SK-N-SH treated with all-trans-retinoic acid at 6 μM for 48 hours (cell line): ENCODE results near the gene ZSCAN25.
A peak's percentile ranks its signal among the peaks of the same experiment; 100 is the strongest.

Source experiments
- ATAC-seq: fragments of 200-7000 bp; cut with Tn5 transposase; 3 replicates; pipeline ENCODE4 v1.9.1; 2020; ENCODE audit warnings: mild to moderate bottlenecking, moderate library complexity
- BACH2 ChIP-seq: fragments of 250-450 bp; sonication (Bioruptor Pico); IDR thresholded peaks from 2 replicates; pipeline ENCODE4 v1.9.0; 2021; ENCODE audit warnings: mild to moderate bottlenecking, borderline replicate concordance
- CSDC2 ChIP-seq: fragments of 250-450 bp; sonication (Bioruptor Pico); IDR thresholded peaks from 2 replicates; pipeline ENCODE4 v1.5.0; 2020; ENCODE audit warnings: mild to moderate bottlenecking, moderate library complexity
- GLIS3 ChIP-seq: fragments of 250-450 bp; sonication (Bioruptor Pico); IDR thresholded peaks from 2 replicates; pipeline ENCODE4 v1.5.0; 2020; ENCODE audit warnings: mild to moderate bottlenecking, moderate library complexity
- ISL1 ChIP-seq: fragments of 250-450 bp; sonication (Bioruptor Pico); IDR thresholded peaks from 2 replicates; pipeline ENCODE4 v2.1.2; 2022; ENCODE audit warnings: mild to moderate bottlenecking, moderate library complexity
- OSR1 ChIP-seq: fragments of 250-450 bp; sonication (Bioruptor Pico); IDR thresholded peaks from 2 replicates; pipeline ENCODE4 v1.8.0; 2022; ENCODE audit warnings: moderate library complexity, mild to moderate bottlenecking, inconsistent platforms
- PPARA ChIP-seq: fragments of 250-450 bp; sonication (Bioruptor Pico); IDR thresholded peaks from 2 replicates; pipeline ENCODE4 v1.5.0; 2020; ENCODE audit warnings: mild to moderate bottlenecking, borderline replicate concordance
- RARB ChIP-seq: fragments of 250-450 bp; sonication (Bioruptor Pico); IDR thresholded peaks from 2 replicates; pipeline ENCODE4 v1.8.0; 2021; ENCODE audit warnings: mild to moderate bottlenecking, moderate library complexity
- SNAI2 ChIP-seq: fragments of 250-450 bp; sonication (Bioruptor Pico); IDR thresholded peaks from 2 replicates; pipeline ENCODE4 v1.5.0; 2020; ENCODE audit warnings: mild to moderate bottlenecking, moderate library complexity
- TOX ChIP-seq: fragments of 250-450 bp; sonication (Bioruptor Pico); IDR thresholded peaks from 2 replicates; pipeline ENCODE4 v1.8.0; 2021; ENCODE audit warnings: mild to moderate bottlenecking, moderate library complexity, borderline replicate concordance
- ZFP3 ChIP-seq: fragments of 250-450 bp; sonication (Bioruptor Pico); IDR thresholded peaks from 2 replicates; pipeline ENCODE4 v1.5.0; 2020; ENCODE audit warnings: mild to moderate bottlenecking, moderate library complexity
- ZFP30 ChIP-seq: fragments of 450-650 bp; formaldehyde crosslinking; IDR thresholded peaks from 2 replicates; pipeline ENCODE4 v1.5.0; 2022; ENCODE audit warnings: mild to moderate bottlenecking, moderate library complexity
- ZNF565 ChIP-seq: fragments of 450-650 bp; formaldehyde crosslinking; conservative IDR thresholded peaks from 2 replicates; pipeline ENCODE4 v1.5.0; 2020; ENCODE audit warnings: low read depth, mild to moderate bottlenecking, moderate library complexity
- ZNF70 ChIP-seq: fragments of 450-650 bp; formaldehyde crosslinking; IDR thresholded peaks from 2 replicates; pipeline ENCODE4 v1.5.0; 2020; ENCODE audit warnings: mild to moderate bottlenecking, moderate library complexity
- ZNF8 ChIP-seq: fragments of 450-650 bp; formaldehyde crosslinking; IDR thresholded peaks from 2 replicates; pipeline ENCODE4 v1.5.0; 2020; ENCODE audit warnings: mild to moderate bottlenecking, moderate library complexity
- TF ChIP-seq, protein P1 (sequence below): fragments of 250-450 bp; sonication (Bioruptor Pico); IDR thresholded peaks from 2 replicates; pipeline ENCODE4 v1.5.1; 2021; ENCODE audit warnings: mild to moderate bottlenecking, moderate library complexity
- TF ChIP-seq, protein P2 (sequence below): fragments of 250-450 bp; sonication (Bioruptor Pico); IDR thresholded peaks from 2 replicates; pipeline ENCODE4 v1.5.1; 2020; ENCODE audit warnings: low read depth, mild to moderate bottlenecking, moderate library complexity
- TF ChIP-seq, protein P3 (sequence below): fragments of 250-450 bp; sonication (Bioruptor Pico); IDR thresholded peaks from 2 replicates; pipeline ENCODE4 v1.8.0; 2020; ENCODE audit warnings: mild to moderate bottlenecking, moderate library complexity, borderline replicate concordance
- TF ChIP-seq, protein P4 (sequence below): fragments of 250-450 bp; sonication (Bioruptor Pico); IDR thresholded peaks from 2 replicates; pipeline ENCODE4 v1.5.0; 2020; ENCODE audit warnings: mild to moderate bottlenecking, moderate library complexity

The ZSCAN25 gene

DNA sequence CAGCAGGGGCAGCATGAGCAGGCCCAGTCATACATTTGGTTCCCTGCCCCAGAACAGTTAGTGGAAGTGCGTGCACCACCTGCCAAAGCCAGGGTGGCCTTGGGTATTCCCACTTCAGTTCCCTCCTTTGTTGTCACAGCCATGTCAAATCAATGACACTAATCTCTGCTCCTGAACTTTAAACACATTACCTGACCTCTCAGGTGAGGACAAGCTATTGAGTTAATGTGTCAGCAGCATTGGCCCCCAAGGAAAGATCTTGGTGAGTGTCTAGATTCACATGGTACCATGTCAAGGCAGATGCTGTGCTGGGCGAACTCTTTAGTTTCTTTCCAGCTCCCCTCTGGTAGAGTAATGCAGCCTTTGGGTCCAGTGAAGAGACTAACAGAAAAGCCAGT, 60.9 kb downstream of the ZSCAN25 start:
- TF ChIP-seq ZNF565 (CRISPR knock-in tag) (no peak), PPARA (CRISPR knock-in tag) (no peak)
- TF ChIP-seq, all 23 proteins: peak for 0
- no peak for ATAC-seq

DNA sequence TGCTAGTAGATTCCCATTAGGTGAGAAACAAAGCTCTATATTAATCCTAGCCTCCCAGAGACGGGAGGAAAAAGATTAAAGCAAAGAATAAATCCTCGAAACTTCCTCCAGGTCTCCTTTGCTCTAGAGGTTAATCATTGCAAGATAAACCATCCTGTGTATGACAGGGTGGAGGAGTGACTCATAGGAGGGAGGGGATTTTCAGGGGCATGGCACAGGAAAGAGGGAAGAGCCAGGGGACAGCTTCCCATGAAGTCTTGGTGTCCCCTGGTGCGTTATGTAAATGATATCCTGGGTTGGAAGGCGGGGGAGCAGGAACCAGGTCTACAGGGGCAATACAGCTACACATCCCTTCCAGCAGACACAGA, 62.3 kb downstream of the ZSCAN25 start:
- peak; percentile 83 for ATAC-seq
- TF ChIP-seq, protein P1, sequence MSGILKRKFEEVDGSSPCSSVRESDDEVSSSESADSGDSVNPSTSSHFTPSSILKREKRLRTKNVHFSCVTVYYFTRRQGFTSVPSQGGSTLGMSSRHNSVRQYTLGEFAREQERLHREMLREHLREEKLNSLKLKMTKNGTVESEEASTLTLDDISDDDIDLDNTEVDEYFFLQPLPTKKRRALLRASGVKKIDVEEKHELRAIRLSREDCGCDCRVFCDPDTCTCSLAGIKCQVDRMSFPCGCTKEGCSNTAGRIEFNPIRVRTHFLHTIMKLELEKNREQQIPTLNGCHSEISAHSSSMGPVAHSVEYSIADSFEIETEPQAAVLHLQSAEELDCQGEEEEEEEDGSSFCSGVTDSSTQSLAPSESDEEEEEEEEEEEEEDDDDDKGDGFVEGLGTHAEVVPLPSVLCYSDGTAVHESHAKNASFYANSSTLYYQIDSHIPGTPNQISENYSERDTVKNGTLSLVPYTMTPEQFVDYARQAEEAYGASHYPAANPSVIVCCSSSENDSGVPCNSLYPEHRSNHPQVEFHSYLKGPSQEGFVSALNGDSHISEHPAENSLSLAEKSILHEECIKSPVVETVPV (CRISPR knock-in tag), result no peak
- TF ChIP-seq, protein P2, sequence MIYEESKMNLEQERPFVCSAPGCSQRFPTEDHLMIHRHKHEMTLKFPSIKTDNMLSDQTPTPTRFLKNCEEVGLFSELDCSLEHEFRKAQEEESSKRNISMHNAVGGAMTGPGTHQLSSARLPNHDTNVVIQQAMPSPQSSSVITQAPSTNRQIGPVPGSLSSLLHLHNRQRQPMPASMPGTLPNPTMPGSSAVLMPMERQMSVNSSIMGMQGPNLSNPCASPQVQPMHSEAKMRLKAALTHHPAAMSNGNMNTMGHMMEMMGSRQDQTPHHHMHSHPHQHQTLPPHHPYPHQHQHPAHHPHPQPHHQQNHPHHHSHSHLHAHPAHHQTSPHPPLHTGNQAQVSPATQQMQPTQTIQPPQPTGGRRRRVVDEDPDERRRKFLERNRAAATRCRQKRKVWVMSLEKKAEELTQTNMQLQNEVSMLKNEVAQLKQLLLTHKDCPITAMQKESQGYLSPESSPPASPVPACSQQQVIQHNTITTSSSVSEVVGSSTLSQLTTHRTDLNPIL (CRISPR knock-in tag), result no peak
- TF ChIP-seq, protein P3, sequence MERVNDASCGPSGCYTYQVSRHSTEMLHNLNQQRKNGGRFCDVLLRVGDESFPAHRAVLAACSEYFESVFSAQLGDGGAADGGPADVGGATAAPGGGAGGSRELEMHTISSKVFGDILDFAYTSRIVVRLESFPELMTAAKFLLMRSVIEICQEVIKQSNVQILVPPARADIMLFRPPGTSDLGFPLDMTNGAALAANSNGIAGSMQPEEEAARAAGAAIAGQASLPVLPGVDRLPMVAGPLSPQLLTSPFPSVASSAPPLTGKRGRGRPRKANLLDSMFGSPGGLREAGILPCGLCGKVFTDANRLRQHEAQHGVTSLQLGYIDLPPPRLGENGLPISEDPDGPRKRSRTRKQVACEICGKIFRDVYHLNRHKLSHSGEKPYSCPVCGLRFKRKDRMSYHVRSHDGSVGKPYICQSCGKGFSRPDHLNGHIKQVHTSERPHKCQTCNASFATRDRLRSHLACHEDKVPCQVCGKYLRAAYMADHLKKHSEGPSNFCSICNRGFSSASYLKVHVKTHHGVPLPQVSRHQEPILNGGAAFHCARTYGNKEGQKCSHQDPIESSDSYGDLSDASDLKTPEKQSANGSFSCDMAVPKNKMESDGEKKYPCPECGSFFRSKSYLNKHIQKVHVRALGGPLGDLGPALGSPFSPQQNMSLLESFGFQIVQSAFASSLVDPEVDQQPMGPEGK (CRISPR knock-in tag), result no peak

DNA sequence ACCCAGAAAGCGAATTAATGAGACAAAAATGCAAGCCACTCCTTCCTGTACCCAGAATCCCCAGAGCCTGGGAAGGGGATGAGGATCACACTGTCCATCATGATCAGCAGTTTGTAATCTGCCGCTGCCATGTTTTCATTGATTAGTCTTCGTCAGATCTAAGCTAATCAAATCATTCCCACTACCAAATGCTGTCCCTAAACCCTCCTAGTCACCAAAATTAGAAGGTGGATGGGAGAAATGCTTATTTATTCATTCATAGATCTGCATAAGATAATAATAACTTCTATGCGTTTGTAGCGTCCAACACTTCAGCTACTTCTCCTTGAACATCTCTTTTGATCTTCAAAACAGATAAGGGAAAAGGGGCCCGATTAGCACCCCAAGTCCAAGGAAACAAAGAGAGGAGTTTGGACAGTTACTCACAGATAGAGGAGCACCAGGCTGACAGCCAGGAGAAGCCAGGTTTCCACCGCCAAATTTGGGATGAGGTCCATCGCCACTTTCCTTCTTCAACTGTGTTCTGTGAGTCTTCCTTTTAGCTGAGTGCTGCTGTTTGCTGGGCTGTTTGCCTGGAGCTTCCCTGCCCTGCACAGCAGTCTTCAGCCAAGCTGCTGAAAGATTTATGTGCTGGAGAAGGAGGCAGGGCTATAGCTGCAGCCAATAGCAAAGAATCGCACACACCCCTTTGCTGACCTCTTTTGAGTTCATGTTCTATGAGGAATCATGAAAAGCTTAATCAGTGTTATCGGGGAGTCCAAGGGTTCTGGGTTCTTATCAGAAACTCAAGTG, 62.9 kb downstream of the ZSCAN25 start, which contains the start of gene CYP3A5:
TSS of gene CYP3A5 (minus strand) at position 597 of the 792 bp plus-strand sequence. CDS start at position 497, 100 bp downstream.
- no peak for TF ChIP-seq GLIS3 (CRISPR knock-in tag)
- TF ChIP-seq, protein P4, sequence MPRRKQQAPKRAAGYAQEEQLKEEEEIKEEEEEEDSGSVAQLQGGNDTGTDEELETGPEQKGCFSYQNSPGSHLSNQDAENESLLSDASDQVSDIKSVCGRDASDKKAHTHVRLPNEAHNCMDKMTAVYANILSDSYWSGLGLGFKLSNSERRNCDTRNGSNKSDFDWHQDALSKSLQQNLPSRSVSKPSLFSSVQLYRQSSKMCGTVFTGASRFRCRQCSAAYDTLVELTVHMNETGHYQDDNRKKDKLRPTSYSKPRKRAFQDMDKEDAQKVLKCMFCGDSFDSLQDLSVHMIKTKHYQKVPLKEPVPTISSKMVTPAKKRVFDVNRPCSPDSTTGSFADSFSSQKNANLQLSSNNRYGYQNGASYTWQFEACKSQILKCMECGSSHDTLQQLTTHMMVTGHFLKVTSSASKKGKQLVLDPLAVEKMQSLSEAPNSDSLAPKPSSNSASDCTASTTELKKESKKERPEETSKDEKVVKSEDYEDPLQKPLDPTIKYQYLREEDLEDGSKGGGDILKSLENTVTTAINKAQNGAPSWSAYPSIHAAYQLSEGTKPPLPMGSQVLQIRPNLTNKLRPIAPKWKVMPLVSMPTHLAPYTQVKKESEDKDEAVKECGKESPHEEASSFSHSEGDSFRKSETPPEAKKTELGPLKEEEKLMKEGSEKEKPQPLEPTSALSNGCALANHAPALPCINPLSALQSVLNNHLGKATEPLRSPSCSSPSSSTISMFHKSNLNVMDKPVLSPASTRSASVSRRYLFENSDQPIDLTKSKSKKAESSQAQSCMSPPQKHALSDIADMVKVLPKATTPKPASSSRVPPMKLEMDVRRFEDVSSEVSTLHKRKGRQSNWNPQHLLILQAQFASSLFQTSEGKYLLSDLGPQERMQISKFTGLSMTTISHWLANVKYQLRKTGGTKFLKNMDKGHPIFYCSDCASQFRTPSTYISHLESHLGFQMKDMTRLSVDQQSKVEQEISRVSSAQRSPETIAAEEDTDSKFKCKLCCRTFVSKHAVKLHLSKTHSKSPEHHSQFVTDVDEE (CRISPR knock-in tag), result no peak
- TF ChIP-seq ISL1 (CRISPR knock-in tag), result no peak
- no peak for TF ChIP-seq CSDC2 (CRISPR knock-in tag)
- TF ChIP-seq RARB, result no peak
- TF ChIP-seq, protein P2 (CRISPR knock-in tag), result no peak
- no peak for TF ChIP-seq ZFP30
- no peak for TF ChIP-seq ZNF565 (CRISPR knock-in tag)
- no peak for TF ChIP-seq ZNF8 (CRISPR knock-in tag)
- TF ChIP-seq, protein P3 (CRISPR knock-in tag), result no peak
- no peak for TF ChIP-seq SNAI2 (CRISPR knock-in tag)
- no peak for TF ChIP-seq PPARA (CRISPR knock-in tag)
- TF ChIP-seq ZNF70, result no peak
- no peak for TF ChIP-seq TOX
- TF ChIP-seq, protein P1 (CRISPR knock-in tag), result no peak
- TF ChIP-seq OSR1, result no peak
- TF ChIP-seq BACH2, result no peak
- no peak for TF ChIP-seq ZFP3 (CRISPR knock-in tag)
- ATAC-seq, result peak; percentile 70
